Osteocyte (in vitro differentiated cells): ENCODE results near the gene OTUD7B. TPM values are rescaled to one million over a fixed set of nuclear protein-coding genes. Genes with fewer than 3 reads are reported as not detected.

Experiments
- DNase-seq: peaks from one replicate; pipeline ENCODE4 v3.0.0; 2021; ENCODE audit warnings: mixed read lengths; ENCODE audit not compliant: unreplicated experiment; ENCODE audit errors: extremely low spot score
- H3K27ac Mint-ChIP-seq: one replicate; pipeline ENCODE4 v1.8.0; 2021; ENCODE audit warnings: mild to moderate bottlenecking, mixed read lengths; ENCODE audit not compliant: unreplicated experiment
- H3K27me3 Mint-ChIP-seq: one replicate; pipeline ENCODE4 v1.8.0; 2021; ENCODE audit warnings: mixed read lengths; ENCODE audit not compliant: unreplicated experiment
- H3K36me3 Mint-ChIP-seq: one replicate; pipeline ENCODE4 v1.8.0; 2021; ENCODE audit warnings: mixed read lengths; ENCODE audit not compliant: unreplicated experiment
- H3K4me1 Mint-ChIP-seq: one replicate; pipeline ENCODE4 v1.8.0; 2021; ENCODE audit warnings: mixed read lengths; ENCODE audit not compliant: unreplicated experiment
- H3K4me3 Mint-ChIP-seq: one replicate; pipeline ENCODE4 v1.8.0; 2021; ENCODE audit warnings: mild to moderate bottlenecking, moderate library complexity, mixed read lengths; ENCODE audit not compliant: unreplicated experiment
- H3K9me3 Mint-ChIP-seq: one replicate; pipeline ENCODE4 v1.8.0; 2021; ENCODE audit warnings: mixed read lengths; ENCODE audit not compliant: unreplicated experiment
- CTCF ChIP-seq: fragments of 200-600 bp; sonication (generic); IDR thresholded peaks from 2 replicates; pipeline ENCODE4 v1.5.0; 2021; ENCODE audit warnings: antibody characterized with exemption, mild to moderate bottlenecking, moderate library complexity
- total RNA-seq: library from RNA; stranded (reverse); gene quantifications from 2 replicates; pipeline ENCODE4 v1.2.1, GENCODE V29; 2021

OTUD7B gene
- total RNA-seq, 1 donor from 2014 or later: 25.1 TPM

- Mint-ChIP-seq H3K36me3 (peaks cover 11% of the 10 kb centered on the region), H3K4me1 (peaks cover 9% of the 10 kb centered on the region), H3K4me3 (no peak overlapping the region), H3K9me3 (no peaks in the 10 kb centered on the region), H3K27me3 (no peaks in the 10 kb centered on the region), H3K27ac (no peak overlapping the region)
- DNase-seq: no peak
- no peak for TF ChIP-seq CTCF
These were observed 14.6 kb downstream of the OTUD7B start for GRCh38 chr1:149995927-149996326.

- Mint-ChIP-seq H3K9me3 (no peaks in the 10 kb centered on the region), H3K36me3 (peaks cover 4% of the 10 kb centered on the region), H3K4me3 (no peak overlapping the region), H3K27me3 (no peaks in the 10 kb centered on the region), H3K4me1 (peaks cover 10% of the 10 kb centered on the region), H3K27ac (no peak overlapping the region)
- no peak for TF ChIP-seq CTCF
- no peak for DNase-seq
These were observed 16.8 kb downstream of the OTUD7B start for GRCh38 chr1:149993764-149994163.

- no peak for TF ChIP-seq CTCF
- Mint-ChIP-seq H3K9me3 (no peaks in the 10 kb centered on the region), H3K27ac (no peak overlapping the region), H3K27me3 (no peaks in the 10 kb centered on the region), H3K4me1 (peaks cover 15% of the 10 kb centered on the region), H3K36me3 (peaks cover 4% of the 10 kb centered on the region), H3K4me3 (no peak overlapping the region)
- DNase-seq: no peak
These were observed 17.3 kb downstream of the OTUD7B start for GRCh38 chr1:149993181-149993580.

GRCh38 chr1:149987297-149987595 lies 23.3 kb downstream of the OTUD7B start:
- DNase-seq: no peak
- peak overlapping the region; percentile 85 for H3K27ac Mint-ChIP-seq
- no peaks in the 10 kb centered on the region for H3K27me3 Mint-ChIP-seq
- no peaks in the 10 kb centered on the region for H3K9me3 Mint-ChIP-seq
- peaks cover 9% of the 10 kb centered on the region for H3K36me3 Mint-ChIP-seq
- H3K4me3 Mint-ChIP-seq: no peak overlapping the region
- peaks cover 29% of the 10 kb centered on the region for H3K4me1 Mint-ChIP-seq
- TF ChIP-seq CTCF: no peak

- peaks cover 29% of the 10 kb centered on the region for H3K4me1 Mint-ChIP-seq
- H3K9me3 Mint-ChIP-seq: no peaks in the 10 kb centered on the region
- peak overlapping the region; percentile 85 for H3K27ac Mint-ChIP-seq
- H3K4me3 Mint-ChIP-seq: peak overlapping the region; percentile 33
- no peak for DNase-seq
- TF ChIP-seq CTCF: no peak
- peaks cover 9% of the 10 kb centered on the region for H3K36me3 Mint-ChIP-seq
- H3K27me3 Mint-ChIP-seq: no peaks in the 10 kb centered on the region
These were observed 23.8 kb downstream of the OTUD7B start for GRCh38 chr1:149986486-149987296.
